GM23338 (cell line): ENCODE measurements around the gene OR11H1. TPM values are rescaled to one million over a fixed set of nuclear protein-coding genes. Genes with fewer than 3 reads are reported as not detected.

Source experiments
- polyA plus RNA-seq: library from polyadenylated mRNA; unstranded; fragments of >200 nt; fragmentation: Nextera tagmentation; extraction: Ambion mirVana; gene quantifications from 2 replicates; pipeline ENCODE4 v1.2.1, GENCODE V29; 2016
- total RNA-seq: library from RNA; depleted of rRNA; stranded (reverse); fragments of >200 nt; shearing (Covaris generic); gene quantifications from 2 replicates; pipeline ENCODE4 v1.2.3, GENCODE V29; 2014; rRNA removed

OR11H1 gene
- total and polyA plus RNA-seq, 2 experiments from 2014 or later: 0.31 TPM; not detected in 1

Other genes with a start within 250 kb of the OR11H1 start
- gene POTEH, start 161.8 kb downstream of the OR11H1 start, total RNA-seq: not detected in 2 replicates
- gene POTEH, start 161.8 kb downstream of the OR11H1 start, polyA plus RNA-seq: not detected in 2 replicates